HepG2 (cell line): ENCODE data around the gene LITAFD. TPM values are rescaled to one million over a fixed set of nuclear protein-coding genes. Genes with fewer than 3 reads are reported as not detected.
A peak's percentile ranks its signal among the peaks of the same experiment; 100 is the strongest.

ENCODE experiments used
- HOXA9 ChIP-seq: sonication (generic); formaldehyde crosslinking; IDR thresholded peaks from 2 replicates; pipeline ENCODE4 v1.8.1; 2022; ENCODE audit warnings: missing genetic modification reagents, mild to moderate bottlenecking, moderate library complexity, borderline replicate concordance
- NR2F2 ChIP-seq: IDR thresholded peaks from 2 replicates; pipeline ENCODE4 v1.6.1; 2012; ENCODE audit warnings: low read depth, inconsistent platforms, borderline replicate concordance
- RCOR2 ChIP-seq: IDR thresholded peaks from 2 replicates; pipeline ENCODE4 v1.6.1; 2016; ENCODE audit warnings: missing biosample characterization, missing genetic modification reagents
- ZBTB40 ChIP-seq, 2 experiments: fragments of 450-650 bp in 1 of 2; sonication (generic) in 1 of 2; formaldehyde crosslinking in 1 of 2; IDR thresholded peaks; 2 replicates each; pipeline versions ENCODE4 v1.6.1 to v1.8.0; 2016 to 2022; ENCODE audit warnings: antibody characterized with exemption in 1 of 2, mild to moderate bottlenecking in 1 of 2, missing genetic modification reagents in 1 of 2
- ZNF687 ChIP-seq: sonication (generic); formaldehyde crosslinking; IDR thresholded peaks from 2 replicates; pipeline ENCODE4 v1.5.1; 2020; ENCODE audit warnings: mild to moderate bottlenecking, missing genetic modification reagents, moderate library complexity
- polyA plus RNA-seq, 8 experiments: library from polyadenylated mRNA; depleted of rRNA in 3 of 8; stranded (reverse) in 7 of 8; unstranded in 1 of 8; fragments of >200 nt; fragmentation: Illumina TruSeq in 4 of 8; extraction: Trizol in 4 of 8; gene quantifications; 2 replicates each; pipeline versions ENCODE4 v1.2.1 to v1.2.3, GENCODE V29; 2011 to 2016; ENCODE audit warnings: low read depth in 4 of 8, missing spikeins in 1 of 8, mixed read lengths in 1 of 8; ENCODE audit not compliant: insufficient read depth in 1 of 8
- total RNA-seq, 5 experiments: library from RNA; depleted of rRNA; stranded (reverse); fragments of >200 nt; fragmentation: Illumina TruSeq; extraction: Trizol; gene quantifications; 2 replicates each; pipeline ENCODE4 v1.2.3, GENCODE V29; 2016; ENCODE audit warnings: low read depth in 1 of 5
- TF ChIP-seq, protein P1 (sequence below): sonication (generic); formaldehyde crosslinking; IDR thresholded peaks from 2 replicates; pipeline ENCODE4 v1.4.0; 2020; ENCODE audit warnings: missing genetic modification reagents, borderline replicate concordance

LITAFD gene
- total and polyA plus RNA-seq, 2 of the 13 experiments (the other 11 are each of a cell fraction or from before 2014, with no cell fraction given): not detected

DNA sequence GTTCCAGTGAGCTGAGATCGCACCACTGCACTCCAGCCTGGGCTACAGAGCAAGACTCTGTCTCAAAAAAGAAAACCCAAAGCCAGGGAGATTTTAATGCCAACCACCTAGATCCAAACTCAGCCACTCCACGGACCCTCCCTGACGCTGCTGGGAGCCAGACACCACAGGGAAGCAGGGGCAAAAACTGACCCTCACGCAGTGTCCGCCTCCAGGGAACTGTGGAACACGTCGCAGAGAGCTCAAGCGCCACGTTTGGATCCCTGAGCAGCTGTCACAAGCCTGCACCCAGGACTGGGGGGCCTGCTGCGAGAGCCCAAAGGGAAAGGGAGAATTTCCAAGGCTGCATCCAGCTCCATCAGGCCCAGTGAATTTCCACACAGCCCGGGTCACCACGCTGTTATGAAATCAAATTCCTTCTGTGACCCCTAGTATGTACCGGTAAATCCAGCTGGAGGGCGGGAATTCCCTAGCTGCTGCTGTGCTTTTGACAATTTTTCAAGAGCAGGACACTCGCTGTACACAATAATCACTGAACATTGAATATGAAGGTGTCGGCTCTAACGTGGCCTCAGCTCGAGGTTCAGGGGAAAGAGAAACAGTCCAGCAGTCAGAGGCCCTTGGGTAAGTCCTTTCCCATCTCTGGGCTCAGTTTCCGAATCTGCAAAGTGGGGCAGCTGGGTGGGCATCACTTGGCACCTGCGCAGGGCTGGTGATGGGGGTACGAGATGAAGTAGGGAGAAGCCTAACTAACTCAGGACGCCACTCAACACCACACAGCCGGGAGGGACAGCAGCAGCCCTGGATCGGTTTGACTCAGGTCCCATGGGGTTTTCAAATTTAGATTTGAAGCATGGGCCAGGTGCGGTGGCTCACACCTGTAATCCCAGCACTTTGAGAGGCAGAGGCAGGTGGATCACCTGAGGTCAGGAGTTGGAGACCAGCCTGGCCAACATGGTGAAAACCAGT lies 22.0 kb upstream of the LITAFD start (continued):
- TF ChIP-seq, protein P1, sequence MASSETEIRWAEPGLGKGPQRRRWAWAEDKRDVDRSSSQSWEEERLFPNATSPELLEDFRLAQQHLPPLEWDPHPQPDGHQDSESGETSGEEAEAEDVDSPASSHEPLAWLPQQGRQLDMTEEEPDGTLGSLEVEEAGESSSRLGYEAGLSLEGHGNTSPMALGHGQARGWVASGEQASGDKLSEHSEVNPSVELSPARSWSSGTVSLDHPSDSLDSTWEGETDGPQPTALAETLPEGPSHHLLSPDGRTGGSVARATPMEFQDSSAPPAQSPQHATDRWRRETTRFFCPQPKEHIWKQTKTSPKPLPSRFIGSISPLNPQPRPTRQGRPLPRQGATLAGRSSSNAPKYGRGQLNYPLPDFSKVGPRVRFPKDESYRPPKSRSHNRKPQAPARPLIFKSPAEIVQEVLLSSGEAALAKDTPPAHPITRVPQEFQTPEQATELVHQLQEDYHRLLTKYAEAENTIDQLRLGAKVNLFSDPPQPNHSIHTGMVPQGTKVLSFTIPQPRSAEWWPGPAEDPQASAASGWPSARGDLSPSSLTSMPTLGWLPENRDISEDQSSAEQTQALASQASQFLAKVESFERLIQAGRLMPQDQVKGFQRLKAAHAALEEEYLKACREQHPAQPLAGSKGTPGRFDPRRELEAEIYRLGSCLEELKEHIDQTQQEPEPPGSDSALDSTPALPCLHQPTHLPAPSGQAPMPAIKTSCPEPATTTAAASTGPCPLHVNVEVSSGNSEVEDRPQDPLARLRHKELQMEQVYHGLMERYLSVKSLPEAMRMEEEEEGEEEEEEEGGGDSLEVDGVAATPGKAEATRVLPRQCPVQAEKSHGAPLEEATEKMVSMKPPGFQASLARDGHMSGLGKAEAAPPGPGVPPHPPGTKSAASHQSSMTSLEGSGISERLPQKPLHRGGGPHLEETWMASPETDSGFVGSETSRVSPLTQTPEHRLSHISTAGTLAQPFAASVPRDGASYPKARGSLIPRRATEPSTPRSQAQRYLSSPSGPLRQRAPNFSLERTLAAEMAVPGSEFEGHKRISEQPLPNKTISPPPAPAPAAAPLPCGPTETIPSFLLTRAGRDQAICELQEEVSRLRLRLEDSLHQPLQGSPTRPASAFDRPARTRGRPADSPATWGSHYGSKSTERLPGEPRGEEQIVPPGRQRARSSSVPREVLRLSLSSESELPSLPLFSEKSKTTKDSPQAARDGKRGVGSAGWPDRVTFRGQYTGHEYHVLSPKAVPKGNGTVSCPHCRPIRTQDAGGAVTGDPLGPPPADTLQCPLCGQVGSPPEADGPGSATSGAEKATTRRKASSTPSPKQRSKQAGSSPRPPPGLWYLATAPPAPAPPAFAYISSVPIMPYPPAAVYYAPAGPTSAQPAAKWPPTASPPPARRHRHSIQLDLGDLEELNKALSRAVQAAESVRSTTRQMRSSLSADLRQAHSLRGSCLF (CRISPR knock-in tag): 0 out of 2 replicates have a peak, but pooled peaks have one; percentile 48
- TF ChIP-seq HOXA9 (CRISPR knock-in tag): no peak
- peak; percentile 85 for TF ChIP-seq RCOR2
- TF ChIP-seq ZNF687 (CRISPR knock-in tag): peak; percentile 91
- no peak for TF ChIP-seq ZBTB40 (IDR thresholded peaks at IDR 0.05)
- TF ChIP-seq ZBTB40 (CRISPR knock-in tag; IDR thresholded peaks at IDR 0.05): peak; percentile 70; the same call in 1 of the 2 replicates
- no peak for TF ChIP-seq NR2F2
